ENCODE measurements around the gene CTTN.
"Not testable (repeated sequence)": the region's sequence is repeated elsewhere in the genome, so short reads cannot be mapped to it uniquely, and the experiment has no call there.

The CTTN gene

DNA sequence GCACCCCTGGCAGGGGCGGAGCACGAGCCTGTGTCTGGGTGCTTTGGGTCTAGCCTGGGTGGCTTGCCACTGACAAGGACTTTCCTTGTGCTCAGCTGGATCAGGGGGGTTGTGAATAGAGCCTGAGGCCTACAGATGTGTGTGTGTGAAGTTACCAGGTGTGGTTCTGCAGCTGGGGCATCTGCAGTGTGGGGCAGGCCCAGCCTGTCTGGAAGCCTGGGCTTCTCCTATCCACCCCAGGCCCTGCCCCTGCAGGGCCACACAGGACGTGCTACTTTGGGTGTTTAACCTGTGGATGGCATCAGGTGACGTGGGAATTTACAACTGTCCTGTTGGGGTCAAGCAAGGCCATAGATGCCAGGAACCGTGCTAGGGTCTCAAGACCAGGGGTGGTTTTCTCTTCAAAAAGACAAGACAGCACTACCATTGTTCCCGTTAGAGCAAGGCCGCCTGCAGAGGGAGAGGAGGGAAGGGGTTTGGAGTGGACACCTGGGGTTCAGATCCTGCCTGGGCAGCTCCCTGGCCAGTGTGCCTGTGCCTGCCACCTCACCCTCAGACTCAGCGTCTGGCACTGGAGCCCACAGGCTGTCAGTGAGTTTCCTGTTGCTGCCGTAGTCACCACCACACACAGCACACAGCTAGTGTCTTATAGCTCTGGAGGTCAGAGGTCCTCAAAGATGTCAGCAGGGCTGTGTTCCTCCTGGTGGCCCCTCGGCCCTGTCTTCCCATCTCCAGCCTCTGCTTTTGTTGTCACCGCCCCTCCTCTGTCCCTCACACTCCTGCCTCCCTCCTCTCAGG lies 31.6 kb downstream of the CTTN start:
- no peak for DNase-seq

DNA sequence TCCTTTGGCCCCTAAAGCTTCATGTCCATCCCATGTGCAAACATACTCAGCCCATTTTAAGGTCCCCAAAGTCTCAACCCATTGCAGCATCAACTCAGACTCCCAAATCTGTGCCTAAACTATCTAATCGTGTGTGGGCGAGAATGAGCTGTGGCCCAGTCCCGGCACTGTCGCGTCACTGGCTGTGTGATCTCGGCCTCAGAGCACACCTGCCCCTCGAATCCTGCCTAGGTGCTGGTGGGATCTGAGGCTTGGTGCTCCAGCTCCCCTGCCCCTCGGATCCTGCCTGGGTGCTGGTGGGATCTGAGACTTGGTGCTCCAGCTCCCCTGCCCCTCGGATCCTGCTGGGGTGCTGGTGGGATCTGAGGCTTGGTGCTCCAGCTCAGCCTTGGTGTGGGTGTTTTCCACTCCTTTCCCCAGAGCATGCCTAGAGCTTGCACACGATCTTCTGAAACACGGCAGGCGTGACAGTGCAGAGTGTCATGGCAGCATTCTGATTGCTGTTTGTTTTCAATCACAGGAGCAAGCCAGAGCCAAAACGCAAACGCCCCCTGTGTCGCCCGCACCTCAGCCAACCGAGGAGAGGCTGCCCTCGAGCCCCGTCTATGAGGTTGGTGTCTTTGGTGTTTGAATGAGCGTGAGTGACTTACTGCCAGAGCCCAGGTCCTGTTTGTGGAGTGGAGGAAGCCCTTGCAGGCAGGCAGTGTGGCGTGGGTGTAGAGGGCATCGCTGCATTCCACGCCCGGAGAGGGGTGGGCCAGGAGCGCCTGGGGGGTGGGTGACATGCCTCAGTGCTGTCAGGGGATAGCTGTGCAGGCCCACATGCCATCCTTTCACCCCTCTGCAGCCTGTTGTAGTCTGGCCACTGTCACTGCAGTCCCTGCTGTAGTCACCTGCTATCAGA lies 32.6 kb downstream of the CTTN start:
- DNase-seq: no peak

DNA sequence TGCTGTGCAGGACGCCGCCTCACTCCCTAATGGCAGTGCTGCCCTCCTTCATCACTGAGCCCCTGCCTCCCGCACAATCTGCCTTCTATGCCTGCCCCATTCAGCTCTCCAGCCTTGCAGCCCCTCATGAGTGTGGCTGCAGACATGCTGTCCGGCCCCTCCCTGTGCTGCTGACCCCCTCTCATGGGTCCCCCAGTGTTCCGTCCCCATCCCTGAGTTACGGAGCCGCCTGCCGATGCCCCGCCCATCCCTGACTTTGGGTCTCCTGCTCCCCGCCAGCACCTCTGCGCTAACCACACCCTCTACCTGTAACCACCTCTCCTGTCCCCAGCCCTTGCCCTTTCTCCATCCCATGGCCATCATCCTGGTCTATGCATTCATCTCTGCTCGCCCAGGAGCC lies 33.3 kb downstream of the CTTN start:
- no peak for DNase-seq

DNA sequence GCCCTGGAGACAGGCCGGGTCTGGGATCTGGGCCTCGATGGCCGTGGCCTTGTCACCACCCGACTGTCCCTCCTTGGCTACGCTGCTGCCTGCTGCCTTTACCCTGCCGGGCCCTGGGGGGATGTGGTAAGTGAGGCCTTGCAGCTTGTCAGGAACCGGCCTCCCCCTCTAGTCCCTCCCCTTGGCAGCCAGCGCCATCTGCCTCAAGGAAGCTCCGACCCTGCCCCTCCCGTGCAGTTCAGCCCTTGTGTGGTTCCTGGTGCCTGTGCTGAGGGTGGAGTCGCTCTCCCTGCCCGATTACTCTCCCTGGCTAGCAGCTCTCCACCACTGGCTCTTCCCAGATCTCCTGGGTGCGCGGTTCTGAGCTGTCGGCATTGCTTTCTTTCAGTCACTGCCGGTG lies 33.7 kb downstream of the CTTN start:
- peak; percentile 17 for DNase-seq

DNA sequence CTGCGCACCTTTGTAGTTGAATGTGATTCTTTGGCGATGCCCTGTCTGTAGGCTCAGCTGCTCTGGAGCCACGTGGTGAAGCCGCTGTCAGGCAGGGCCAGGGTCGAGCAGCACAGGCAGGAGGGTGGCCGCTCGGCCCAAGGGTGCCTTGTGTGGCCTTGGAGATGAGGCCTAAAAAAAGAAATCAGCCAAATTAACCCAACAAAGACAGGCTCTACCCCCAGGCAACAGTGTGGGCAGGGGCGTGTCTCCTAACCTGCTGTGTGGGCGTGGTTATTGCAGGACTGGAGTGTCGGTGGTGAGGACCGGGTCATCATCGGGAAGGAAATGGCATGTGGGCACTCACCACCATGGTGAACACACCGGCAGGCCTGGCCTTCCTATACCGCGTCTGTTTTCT lies 34.3 kb downstream of the CTTN start:
- no peak for DNase-seq

DNA sequence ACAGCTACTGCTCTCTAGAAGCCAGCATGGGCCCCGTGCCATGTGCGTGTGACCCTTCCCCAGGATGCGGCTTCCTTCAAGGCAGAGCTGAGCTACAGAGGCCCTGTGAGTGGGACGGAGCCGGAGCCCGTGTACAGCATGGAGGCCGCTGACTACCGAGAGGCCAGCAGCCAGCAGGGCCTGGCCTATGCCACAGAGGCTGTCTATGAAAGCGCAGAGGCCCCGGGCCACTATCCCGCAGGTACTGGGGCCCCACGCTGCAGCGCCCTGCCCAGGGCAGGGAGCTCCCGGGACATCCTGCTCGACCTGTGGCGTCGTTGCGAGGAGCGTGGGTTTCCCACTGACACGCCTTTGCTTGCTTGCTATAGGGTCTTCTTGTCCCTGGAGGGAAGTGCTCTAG lies 34.7 kb downstream of the CTTN start:
- no peak for DNase-seq

DNA sequence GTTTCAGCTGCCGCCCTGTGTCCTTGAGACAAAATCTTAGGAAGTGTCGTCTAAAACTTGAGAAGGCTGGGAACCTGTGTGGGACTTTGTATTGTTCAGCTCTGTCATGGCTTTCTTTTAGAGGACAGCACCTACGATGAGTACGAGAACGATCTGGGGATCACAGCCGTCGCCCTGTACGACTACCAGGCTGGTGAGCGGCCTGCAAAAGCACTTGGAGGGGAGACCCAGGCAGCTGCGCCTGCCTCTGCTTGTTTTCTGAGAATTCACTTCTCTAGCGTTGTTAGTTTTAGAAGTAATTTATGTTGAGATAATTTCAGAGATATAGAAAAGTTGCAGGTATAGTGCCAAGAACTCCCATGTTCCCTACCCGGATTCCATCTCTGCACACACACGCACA lies 35.2 kb downstream of the CTTN start:
- DNase-seq: no peak

DNA sequence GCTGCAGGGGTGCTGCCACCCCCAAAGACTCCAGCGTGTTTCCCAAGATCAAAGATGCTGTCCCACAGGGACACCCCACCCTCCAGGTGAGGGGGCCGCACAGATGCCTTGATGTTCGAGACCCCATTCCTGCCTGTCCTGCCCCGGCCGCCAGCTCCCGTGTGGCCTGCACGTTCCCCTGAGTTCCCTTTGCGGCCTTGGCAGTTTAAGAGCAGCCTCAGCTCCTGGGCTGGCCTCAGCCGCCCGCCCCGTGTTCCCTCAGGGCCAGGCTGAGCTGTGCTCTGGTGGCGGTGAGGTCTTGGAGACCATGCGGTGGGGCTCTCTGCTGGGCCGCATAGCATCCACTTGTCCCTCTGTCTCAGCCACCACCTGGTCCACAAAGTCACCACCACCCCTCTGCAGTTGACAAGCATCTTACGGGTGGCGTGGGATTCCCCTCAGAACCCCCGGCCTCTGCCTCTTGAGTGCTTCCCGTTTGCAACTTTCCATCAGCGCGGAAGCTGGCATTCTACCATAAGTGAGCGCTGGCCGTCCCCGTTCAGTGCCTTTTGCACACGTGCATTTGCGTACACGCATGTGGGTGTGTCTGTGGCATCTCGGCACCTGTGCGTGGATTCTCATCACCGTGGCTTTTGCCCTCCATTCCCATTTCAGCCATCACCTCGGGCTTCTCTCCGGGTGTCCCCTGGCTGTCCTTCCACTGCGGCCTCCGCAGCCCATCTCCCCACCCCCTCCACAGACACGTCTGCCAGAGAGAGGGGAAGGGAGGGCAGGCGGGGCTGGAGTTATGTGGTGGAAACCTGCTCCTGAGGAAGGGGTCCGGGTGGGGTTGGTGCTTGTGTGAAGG lies 35.9 kb downstream of the CTTN start:
- no peak for DNase-seq

DNA sequence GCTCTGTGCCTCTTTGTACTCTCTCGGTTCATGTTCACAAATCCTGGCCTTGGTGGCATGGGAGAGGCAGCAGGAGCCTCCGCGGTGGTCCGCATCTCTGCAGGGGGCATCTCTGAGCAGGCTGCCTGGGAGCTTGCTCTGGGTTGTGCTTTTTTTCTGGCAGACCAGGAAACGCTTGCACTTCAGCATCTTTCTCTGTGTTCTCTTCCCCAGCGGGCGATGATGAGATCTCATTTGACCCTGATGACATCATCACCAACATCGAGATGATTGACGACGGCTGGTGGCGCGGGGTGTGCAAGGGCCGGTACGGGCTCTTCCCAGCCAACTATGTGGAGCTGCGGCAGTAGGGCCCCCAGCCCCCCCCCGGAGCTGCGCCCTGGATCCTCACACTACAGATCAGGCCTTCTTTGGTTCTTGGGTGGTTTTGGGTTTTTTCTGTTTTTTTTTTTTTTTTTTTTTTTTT lies 36.5 kb downstream of the CTTN start:
- no peak for DNase-seq

DNA sequence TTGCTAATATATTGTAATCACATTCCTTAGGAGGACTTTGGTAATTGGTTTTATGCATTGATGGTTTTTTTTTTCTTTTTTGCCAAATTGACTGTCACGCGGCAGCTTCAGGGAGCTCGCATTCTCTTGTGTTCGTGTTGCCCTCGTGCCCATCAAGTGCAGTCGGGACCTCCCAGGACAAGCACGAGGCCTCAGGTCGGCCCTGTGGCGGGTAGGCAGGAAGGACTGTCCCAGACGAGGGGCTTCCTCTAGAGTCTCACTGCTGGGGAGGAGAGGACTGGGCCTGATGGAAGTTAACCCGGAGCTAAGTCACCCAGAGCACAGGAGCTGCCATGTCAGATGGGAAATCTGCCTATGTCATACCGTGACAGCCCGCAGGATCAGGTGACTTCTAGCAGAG lies 37.0 kb downstream of the CTTN start:
- no peak for DNase-seq

DNA sequence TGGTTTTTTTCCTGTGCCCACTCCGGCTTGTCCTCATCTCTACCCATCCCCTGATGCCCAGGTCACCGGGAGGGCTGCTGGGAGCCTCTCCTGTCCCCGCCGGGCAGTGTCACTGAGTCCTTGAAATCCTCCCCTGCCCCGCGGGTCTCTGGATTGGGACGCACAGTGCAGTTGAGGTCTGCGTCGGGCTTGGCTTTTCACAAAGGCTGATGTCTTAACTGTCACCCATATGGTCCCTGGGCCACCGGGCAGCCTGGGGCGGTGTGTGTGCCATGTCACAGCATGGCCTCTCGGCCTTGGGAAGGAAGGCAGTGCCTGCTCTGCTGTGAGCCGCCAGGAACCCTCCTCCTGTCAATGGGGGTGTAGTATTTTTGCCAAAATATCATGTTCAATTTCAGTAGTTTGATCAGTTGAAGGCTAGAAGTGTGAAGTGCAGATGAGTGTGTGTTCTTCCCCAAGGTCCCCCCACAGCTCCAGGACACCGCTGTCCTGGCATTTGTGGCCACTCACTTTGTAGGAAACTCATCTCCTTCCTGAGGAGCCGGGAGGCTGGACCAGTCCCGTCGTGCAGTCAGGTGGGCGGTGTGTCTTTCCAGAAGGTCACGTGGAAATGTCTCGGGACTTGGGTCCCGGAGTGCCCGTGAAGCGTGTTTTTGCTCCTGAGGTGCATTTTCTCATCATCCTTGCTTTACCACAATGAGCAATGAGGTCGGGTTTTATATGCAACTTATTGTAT lies 37.6 kb downstream of the CTTN start:
- DNase-seq: no peak

DNA sequence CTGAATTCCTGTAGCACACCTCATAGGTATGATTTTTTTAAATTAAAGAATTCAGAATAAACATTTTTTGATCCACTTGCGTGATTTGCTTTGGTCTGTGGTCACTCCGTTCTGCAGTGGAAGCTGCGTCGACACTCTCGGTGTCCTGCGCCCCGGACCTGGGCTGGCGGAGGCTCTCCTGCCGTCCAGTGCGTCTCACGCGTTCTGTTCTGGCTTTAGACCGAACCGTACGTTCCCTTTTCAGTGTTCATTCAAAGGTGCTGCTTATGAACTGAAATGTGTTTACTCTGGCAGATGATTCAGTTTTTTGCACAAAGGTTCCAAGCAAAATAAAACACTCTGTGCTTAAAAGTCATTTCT lies 38.2 kb downstream of the CTTN start:
- DNase-seq: no peak

DNA sequence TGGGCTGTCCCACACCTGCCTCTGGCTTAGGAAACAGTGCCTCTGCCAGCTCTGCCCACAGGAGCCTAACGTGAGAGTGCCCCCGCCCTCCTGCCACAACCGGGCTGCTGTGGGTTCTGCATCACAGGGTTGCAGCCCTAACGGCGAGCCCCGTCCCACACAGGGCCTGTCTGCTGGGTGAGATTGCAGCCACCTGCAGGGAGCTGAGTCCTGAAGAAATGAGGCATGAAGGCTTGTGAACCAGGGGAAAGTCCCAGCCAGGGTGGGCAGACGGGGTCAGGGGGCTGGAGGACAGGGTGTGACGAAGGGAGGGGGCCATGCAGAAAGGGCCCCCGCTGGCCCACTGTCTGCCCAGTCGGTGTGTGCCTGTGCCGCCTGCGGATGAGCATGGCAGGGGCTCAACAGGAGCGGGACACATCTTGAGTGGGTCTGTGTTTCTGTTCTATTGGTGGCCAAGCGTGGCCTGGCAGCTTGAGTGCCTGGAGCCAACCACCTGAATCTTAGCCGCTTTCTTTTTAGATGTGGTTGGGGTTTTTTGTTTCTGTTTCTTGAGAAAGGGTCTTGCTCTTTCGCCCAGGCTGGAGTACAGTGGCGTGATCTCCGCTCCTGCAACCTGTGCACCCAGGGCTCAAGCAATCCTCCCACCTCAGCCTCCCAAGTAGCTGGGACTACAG lies 38.9 kb downstream of the CTTN start:
- no peak for DNase-seq

DNA sequence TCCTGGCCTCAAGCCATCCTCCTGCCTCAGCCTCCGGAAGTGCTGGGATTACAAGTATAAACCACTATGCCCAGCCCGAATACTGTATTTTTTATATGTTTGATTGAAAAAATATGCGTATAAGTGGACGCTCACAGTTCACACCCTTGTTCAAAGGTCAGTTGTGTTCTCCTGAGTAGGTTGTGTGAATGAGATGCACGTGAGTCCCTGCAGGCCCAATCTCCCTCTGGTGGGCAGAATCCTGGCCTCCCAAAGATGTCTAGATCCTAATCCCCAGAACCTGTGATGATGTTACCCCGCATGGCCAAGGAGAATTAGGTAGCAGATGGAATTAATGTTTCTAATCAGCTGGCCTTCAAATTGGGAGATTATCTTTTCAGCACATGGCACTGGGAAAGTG lies 41.9 kb downstream of the CTTN start:
- DNase-seq: no peak

DNA sequence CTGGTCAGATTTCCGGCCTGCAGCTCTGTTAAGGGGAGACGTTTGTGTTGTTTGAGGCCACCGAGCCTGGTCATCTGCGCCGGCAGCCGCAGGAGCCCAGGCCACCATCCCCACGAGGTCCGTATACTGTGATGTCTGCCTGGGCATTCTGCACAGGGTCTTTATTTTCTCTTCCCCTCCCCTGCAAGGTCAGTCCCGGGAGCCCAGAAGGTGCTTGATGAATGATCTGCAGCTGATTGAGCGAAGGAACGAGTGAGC lies 45.4 kb downstream of the CTTN start:
- DNase-seq: no peak

DNA sequence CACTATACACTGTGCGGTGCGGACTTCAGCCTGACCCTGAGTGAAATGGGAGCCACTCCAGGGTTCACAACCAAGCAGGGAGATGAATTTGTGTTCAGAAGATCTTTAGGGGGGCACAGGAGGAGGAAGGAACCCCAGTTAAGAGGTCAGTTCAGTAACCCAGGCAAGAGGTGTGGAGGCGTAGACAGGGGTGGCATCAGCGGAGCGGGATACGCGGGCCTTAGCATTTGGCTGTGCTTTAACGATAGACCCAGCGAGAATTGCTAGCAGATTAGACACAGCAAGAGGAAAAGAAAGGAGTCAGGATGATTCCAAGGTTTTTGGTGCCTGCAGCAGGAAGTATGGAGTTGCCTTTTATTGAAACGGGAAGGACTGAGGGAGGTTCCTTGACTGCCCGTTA lies 46.8 kb downstream of the CTTN start:
- DNase-seq: no peak

DNA sequence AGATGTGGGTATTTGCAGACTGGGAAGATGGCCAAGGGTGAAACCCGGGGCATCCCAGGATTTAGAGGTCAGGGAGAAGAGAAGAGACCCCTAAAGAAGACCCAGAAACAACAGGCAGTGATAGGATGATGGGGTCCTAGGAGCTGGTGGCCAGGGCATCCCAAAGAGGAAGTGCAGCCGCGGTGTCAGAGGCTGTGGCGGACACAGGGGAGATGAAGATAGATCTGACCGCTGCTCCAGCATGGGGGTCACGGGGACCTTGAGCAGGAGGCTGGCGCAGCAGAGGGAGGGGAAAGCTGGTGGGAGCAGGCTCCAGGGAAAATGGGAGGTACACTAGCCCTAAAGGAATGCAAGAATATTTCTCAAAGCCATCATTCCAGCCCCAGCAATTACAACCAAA lies 47.3 kb downstream of the CTTN start:
- DNase-seq: no peak

DNA sequence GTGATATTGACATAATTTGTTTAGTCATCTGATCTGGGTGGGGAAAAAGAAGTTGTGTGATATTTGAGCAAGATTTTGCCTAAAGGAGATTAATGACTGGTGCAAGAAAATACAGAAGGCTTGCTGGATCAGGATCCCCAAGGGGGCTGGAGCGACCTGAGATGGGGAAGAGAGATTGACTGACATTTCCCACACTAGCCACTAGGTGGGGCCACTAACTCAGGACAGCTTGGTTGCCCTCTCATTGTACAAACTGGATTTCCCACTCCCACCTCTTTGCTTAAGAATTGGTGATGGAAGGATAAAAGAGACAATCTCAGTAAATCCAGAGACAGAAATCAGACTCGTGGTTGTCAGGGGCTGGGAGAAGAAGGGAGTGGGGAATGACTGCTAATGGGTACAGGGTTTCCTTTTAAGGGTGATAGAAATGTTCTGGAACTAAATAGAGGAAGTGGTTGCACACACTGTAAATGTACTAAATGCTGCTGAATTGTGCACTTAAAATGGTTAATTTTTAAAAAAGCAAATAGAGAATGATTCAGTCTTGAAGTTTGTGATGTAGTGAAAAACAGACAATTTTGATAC lies 50.7 kb downstream of the CTTN start:
- no peak for DNase-seq

DNA sequence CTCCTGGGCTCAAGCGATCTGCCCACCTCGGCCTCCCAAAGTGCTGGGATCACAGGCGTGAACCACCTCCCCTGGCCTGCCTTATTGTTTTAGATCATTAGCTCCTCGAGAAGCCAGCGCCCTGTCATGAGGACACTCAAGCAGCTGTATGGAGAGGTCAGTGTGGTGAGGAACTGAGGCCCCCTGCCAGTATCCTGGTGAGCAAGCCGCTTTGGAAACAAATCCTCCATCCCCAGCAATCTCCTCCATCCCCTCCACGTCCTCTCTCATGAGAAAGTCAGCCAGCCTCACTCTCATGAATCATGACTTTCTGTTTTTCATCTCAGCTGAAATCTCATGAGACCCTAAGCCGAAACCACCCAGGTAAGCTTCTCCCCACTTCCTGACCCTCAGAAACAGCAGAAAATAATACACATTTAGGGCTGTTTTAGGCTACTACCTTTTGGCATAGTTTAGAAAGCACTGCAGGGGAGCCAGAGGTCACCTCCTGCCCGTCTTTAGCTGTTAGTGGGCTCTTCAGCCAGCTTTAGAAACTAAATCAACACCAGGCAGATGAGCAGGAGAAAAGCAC lies 56.0 kb downstream of the CTTN start:
- DNase-seq: no peak

DNA sequence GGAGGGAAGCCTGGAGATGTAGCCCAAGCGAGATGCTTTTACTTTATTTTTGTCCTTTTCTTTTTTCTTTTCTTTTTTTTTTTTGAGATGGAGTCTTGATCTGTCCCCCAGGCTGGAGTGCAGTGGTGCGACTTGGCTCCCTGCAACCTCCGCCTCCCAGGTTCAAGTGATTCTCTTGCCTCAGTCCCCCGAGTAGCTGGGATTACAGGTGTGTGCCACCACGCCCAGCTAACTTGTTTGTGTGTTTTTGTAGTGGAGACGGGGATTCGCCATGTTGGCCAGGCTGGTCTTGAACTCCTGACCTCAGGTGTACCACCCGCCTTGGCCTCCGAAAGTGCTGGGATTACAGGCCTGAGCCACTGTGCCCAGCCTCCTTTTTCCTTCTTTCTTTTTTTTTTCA lies 56.5 kb downstream of the CTTN start:
- not testable (repeated sequence) for DNase-seq

DNA sequence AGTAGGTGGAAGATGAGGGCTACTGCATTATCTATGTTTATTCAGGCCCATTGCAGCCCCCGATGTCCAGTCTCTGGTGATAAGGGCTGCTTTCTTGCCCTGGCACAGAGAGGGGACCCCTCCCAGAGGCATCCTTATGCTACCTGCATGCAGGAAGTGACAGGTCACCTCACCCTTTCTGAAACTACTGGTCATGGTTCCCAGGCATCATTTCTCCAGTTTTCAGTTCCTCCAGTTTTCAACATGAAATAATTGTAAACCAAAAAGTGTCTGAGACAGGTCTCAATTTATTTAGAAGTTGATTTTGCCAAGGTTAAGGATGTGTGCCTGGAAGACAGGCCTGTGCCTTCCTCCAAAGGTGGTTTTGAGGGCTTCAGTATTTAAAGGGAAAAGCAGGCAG lies 57.0 kb downstream of the CTTN start:
- DNase-seq: no peak
